Right lung (tissue), 10 donors: ENCODE results near the gene ZACN. TPM values are rescaled to one million over a fixed set of nuclear protein-coding genes. Genes with fewer than 3 reads are reported as not detected.
"Not testable (repeated sequence)": the region's sequence is repeated elsewhere in the genome, so short reads cannot be mapped to it uniquely, and the experiment has no call there.

Source experiments
- DNase-seq, 2 donors: peaks; one replicate each; pipeline ENCODE4 v3.0.0-alpha.2; 2013
- long read RNA-seq, 8 donors: transcript quantifications; one replicate each; lab custom pipeline, GENCODE V29; 2026
- polyA plus RNA-seq, 5 donors: library from polyadenylated mRNA; unstranded; fragments of 120-200 nt; gene quantifications; one replicate each; pipeline versions ENCODE4 v1.2.1 to v1.2.3, GENCODE V29; 2013; ENCODE audit warnings: inconsistent platforms in 1 of 5, low replicate concordance in 1 of 5; ENCODE audit not compliant: insufficient read length in 5 of 5, insufficient read depth in 1 of 5

ZACN gene
- 10 to 100 TPM in 3 of 5 donors, 1 to 10 TPM in 2; 4.1 to 22.2 (median 16.1) TPM for polyA plus RNA-seq
- long read RNA-seq, donor 1, transcript ZACN-205 (1 exons, 2,651 nt), result major isoform, 301 of 301 reads
- long read RNA-seq, donor 1, partial matches to known transcripts, result 0 of 301 reads
- long read RNA-seq, donor 1, other reads (novel, unspliced or antisense), result 0 of 301 reads
- long read RNA-seq, donor 2, transcript ZACN-205 (1 exons, 2,651 nt), result major isoform, 150 of 150 reads
- long read RNA-seq, donor 2, partial matches to known transcripts, result 0 of 150 reads
- long read RNA-seq, donor 2, other reads (novel, unspliced or antisense), result 0 of 150 reads
- long read RNA-seq, donor 3, transcript ZACN-205 (1 exons, 2,651 nt), result major isoform, 331 of 331 reads
- long read RNA-seq, donor 3, partial matches to known transcripts, result 0 of 331 reads
- long read RNA-seq, donor 3, other reads (novel, unspliced or antisense), result 0 of 331 reads
- long read RNA-seq, donor 4, transcript ZACN-205 (1 exons, 2,651 nt), result major isoform, 170 of 242 reads
- long read RNA-seq, donor 4, partial matches to known transcripts, result 34 of 242 reads
- long read RNA-seq, donor 4, other reads (novel, unspliced or antisense), result 38 of 242 reads
- long read RNA-seq, donor 5, transcript ZACN-205 (1 exons, 2,651 nt), result major isoform, 284 of 371 reads
- long read RNA-seq, donor 5, partial matches to known transcripts, result 73 of 371 reads
- long read RNA-seq, donor 5, other reads (novel, unspliced or antisense), result 14 of 371 reads
- long read RNA-seq, donor 6, transcript ZACN-205 (1 exons, 2,651 nt), result major isoform, 247 of 319 reads
- long read RNA-seq, donor 6, partial matches to known transcripts, result 37 of 319 reads
- long read RNA-seq, donor 6, other reads (novel, unspliced or antisense), result 35 of 319 reads
- long read RNA-seq, donor 7, transcript ZACN-205 (1 exons, 2,651 nt), result major isoform, 234 of 310 reads
- long read RNA-seq, donor 7, partial matches to known transcripts, result 56 of 310 reads
- long read RNA-seq, donor 7, other reads (novel, unspliced or antisense), result 20 of 310 reads
- long read RNA-seq, donor 8, transcript ZACN-205 (1 exons, 2,651 nt), result major isoform, 126 of 126 reads
- long read RNA-seq, donor 8, partial matches to known transcripts, result 0 of 126 reads
- long read RNA-seq, donor 8, other reads (novel, unspliced or antisense), result 0 of 126 reads

- no peak for DNase-seq
These were observed at the start of gene ZACN for GRCh38 chr17:76078860-76079534. Gene ZACN (plus strand): TSS chr17:76079182. CDS start chr17:76079265, 83 bp downstream.

GRCh38 chr17:76032073-76032779, 46.8 kb upstream of the ZACN start:
- no peak for DNase-seq

- no peak for DNase-seq
These were observed 46.2 kb upstream of the ZACN start for GRCh38 chr17:76032780-76033108.

GRCh38 chr17:76033139-76033538, 45.8 kb upstream of the ZACN start:
- no peak for DNase-seq

GRCh38 chr17:76034428-76035350, 44.3 kb upstream of the ZACN start:
- DNase-seq, result no peak

- DNase-seq, result no peak
These were observed 42.3 kb upstream of the ZACN start for GRCh38 chr17:76036497-76037261.

GRCh38 chr17:76038050-76038449, 40.9 kb upstream of the ZACN start:
- DNase-seq, result no peak

GRCh38 chr17:76039121-76039520, 39.9 kb upstream of the ZACN start:
- DNase-seq, result no peak

- DNase-seq, result no peak
These were observed 38.6 kb upstream of the ZACN start for GRCh38 chr17:76040376-76040775.

- DNase-seq, result not testable (repeated sequence)
These were observed 36.1 kb upstream of the ZACN start for GRCh38 chr17:76042868-76043267.

- not testable (repeated sequence) for DNase-seq
These were observed 34.4 kb upstream of the ZACN start for GRCh38 chr17:76044475-76045007.

- no peak for DNase-seq
These were observed 32.9 kb upstream of the ZACN start for GRCh38 chr17:76046064-76046463.

- no peak for DNase-seq
These were observed 30.9 kb upstream of the ZACN start for GRCh38 chr17:76048025-76048605.

GRCh38 chr17:76048711-76049110, 30.3 kb upstream of the ZACN start:
- no peak for DNase-seq

GRCh38 chr17:76049239-76049638, 29.7 kb upstream of the ZACN start:
- no peak for DNase-seq

GRCh38 chr17:76049836-76050537, 29.0 kb upstream of the ZACN start:
- DNase-seq, result no peak
